Smooth muscle cell (in vitro differentiated cells): Measurements from ENCODE around the gene DPH3. TPM values are rescaled to one million over a fixed set of nuclear protein-coding genes. Genes with fewer than 3 reads are reported as not detected.

Source experiments
- DNase-seq: peaks from one replicate; lab custom pipeline; 2025; ENCODE audit not compliant: unreplicated experiment; lab: John Stamatoyannopoulos, UW
- H2AFZ ChIP-seq: fragments of 200-600 bp; sonication (generic); 2 replicates; pipeline ENCODE4 v1.6.0; 2016; ENCODE audit warnings: antibody characterized with exemption, low read depth, mild to moderate bottlenecking
- H3F3A ChIP-seq: fragments of 200-600 bp; sonication (generic); 2 replicates; pipeline ENCODE4 v1.6.0; 2017; ENCODE audit warnings: antibody characterized with exemption, low read depth
- H3K27ac ChIP-seq: fragments of 200-600 bp; sonication (generic); 2 replicates; pipeline ENCODE4 v1.5.1; 2016; ENCODE audit warnings: low read depth, mild to moderate bottlenecking
- H3K27me3 ChIP-seq: fragments of 200-600 bp; sonication (generic); 2 replicates; pipeline ENCODE4 v1.6.1; 2016; ENCODE audit warnings: low read depth, mild to moderate bottlenecking
- H3K36me3 ChIP-seq: fragments of 200-600 bp; sonication (generic); 2 replicates; pipeline ENCODE4 v1.5.1; 2016; ENCODE audit warnings: low read depth
- H3K4me1 ChIP-seq: fragments of 200-600 bp; sonication (generic); 2 replicates; pipeline ENCODE4 v1.5.1; 2016; ENCODE audit warnings: low read depth
- H3K4me2 ChIP-seq: fragments of 200-600 bp; sonication (generic); 2 replicates; pipeline ENCODE4 v1.6.0; 2016; ENCODE audit warnings: mild to moderate bottlenecking
- H3K4me3 ChIP-seq: fragments of 200-600 bp; sonication (generic); 2 replicates; pipeline ENCODE4 v1.5.1; 2016; ENCODE audit warnings: mild to moderate bottlenecking
- H3K79me2 ChIP-seq: fragments of 200-600 bp; sonication (generic); 2 replicates; pipeline ENCODE4 v1.6.0; 2016; ENCODE audit warnings: low read depth, mild to moderate bottlenecking
- H3K9ac ChIP-seq: fragments of 200-600 bp; sonication (generic); 2 replicates; pipeline ENCODE4 v1.6.0; 2016; ENCODE audit warnings: low read depth
- H3K9me3 ChIP-seq: fragments of 200-600 bp; sonication (generic); replicated peaks from 2 replicates; pipeline ENCODE4 v1.5.1; 2016; ENCODE audit warnings: low read depth
- H4K20me1 ChIP-seq: fragments of 200-600 bp; sonication (generic); 2 replicates; pipeline ENCODE4 v1.6.0; 2016; ENCODE audit warnings: low read depth
- WGBS: methylation state at CpG from one replicate; pipeline ENCODE4 v1.1.7; 2016; ENCODE audit warnings: low lambda C conversion rate; 5-methylcytosine and 5-hydroxymethylcytosine counted together
- polyA plus RNA-seq: library from polyadenylated mRNA; unstranded; fragments of >200 nt; fragmentation: Nextera tagmentation; extraction: Ambion mirVana; gene quantifications from 2 replicates; pipeline ENCODE4 v1.2.1, GENCODE V29; 2016
- total RNA-seq: library from RNA; depleted of rRNA; stranded (reverse); fragments of >200 nt; gene quantifications from 2 replicates; pipeline ENCODE4 v1.2.3, GENCODE V29; 2014
- TF ChIP-seq, protein P1 (sequence below): fragments of 200-600 bp; sonication (generic); IDR thresholded peaks from 2 replicates; pipeline ENCODE4 v1.5.1; 2017; ENCODE audit warnings: borderline replicate concordance, mild to moderate bottlenecking, antibody characterized with exemption; ENCODE audit not compliant: insufficient read depth, poor library complexity, severe bottlenecking

DPH3 gene
- total and polyA plus RNA-seq, 2 experiments from 2014 or later: 44.7 to 69.5 TPM

DNA sequence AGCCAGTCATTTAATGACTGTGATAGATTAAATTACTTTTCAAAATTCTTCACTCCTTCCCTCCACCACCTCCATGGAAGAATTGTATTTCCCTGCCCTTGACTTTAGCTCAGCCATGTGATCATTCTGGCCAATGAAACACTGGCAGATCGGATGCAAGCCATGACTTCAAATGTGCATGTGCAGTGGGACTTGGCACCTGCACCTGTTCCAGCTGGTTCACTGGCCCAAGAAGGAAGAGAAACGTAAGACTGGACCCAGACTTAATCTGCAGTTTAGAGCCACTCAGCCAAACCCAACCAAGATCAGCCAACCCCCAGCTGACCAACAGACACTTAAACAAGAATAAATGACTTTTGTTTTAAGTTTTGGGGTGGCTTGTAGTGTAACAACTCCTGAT lies 11.8 kb downstream of the DPH3 start:
- DNase-seq: no peak

DNA sequence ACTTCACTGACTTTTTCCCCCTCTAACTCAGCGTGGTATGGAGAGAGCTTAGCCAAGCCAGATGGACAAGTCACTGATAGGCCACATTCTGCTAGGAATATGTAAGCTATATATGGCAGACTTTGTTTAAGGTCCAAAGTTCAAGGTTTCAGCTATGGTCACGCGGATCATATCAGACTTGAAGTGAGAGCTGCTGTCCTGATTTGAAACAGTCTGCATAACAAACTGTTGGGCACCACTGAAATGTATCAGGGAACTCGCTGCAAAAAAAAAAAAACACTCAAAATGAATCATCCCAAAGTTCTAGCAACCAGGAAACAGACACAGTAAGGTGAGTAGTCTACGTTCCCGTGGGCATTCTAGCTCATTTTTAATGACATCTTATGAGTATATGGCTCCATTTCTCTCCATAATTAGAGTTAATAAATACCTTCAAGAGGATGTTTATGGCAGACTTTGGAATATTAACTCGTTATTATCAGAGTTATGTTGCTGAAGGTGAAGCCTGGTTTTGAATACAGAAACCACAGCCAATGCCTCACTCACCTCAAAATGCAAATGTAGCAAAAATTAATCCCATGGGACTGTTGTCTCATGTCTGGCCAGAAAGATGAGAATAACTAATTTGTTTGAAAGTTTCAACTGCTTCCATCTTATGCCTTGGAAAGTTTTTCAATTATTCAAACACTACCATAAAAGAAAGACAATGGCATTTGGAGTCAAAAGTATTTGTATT lies 12.3 kb downstream of the DPH3 start:
- Histone ChIP-seq H3K27ac (no peak overlapping the region), H3K4me1 (peaks cover 8% of the 10 kb centered on the region), H3K4me3 (no peak overlapping the region), H3K9ac (no peak overlapping the region), H3K79me2 (no peaks in the 10 kb centered on the region), H3K27me3 (no peaks in the 10 kb centered on the region), H3K4me2 (no peak overlapping the region), H3F3A (no peaks in the 10 kb centered on the region), H3K9me3 (no peaks in the 10 kb centered on the region), H3K36me3 (no peaks in the 10 kb centered on the region), H2AFZ (no peak overlapping the region), H4K20me1 (no peaks in the 10 kb centered on the region)
- no peak for DNase-seq
- WGBS: 73% methylated on average over 7 of the region's 7 CpGs
- TF ChIP-seq, protein P1, sequence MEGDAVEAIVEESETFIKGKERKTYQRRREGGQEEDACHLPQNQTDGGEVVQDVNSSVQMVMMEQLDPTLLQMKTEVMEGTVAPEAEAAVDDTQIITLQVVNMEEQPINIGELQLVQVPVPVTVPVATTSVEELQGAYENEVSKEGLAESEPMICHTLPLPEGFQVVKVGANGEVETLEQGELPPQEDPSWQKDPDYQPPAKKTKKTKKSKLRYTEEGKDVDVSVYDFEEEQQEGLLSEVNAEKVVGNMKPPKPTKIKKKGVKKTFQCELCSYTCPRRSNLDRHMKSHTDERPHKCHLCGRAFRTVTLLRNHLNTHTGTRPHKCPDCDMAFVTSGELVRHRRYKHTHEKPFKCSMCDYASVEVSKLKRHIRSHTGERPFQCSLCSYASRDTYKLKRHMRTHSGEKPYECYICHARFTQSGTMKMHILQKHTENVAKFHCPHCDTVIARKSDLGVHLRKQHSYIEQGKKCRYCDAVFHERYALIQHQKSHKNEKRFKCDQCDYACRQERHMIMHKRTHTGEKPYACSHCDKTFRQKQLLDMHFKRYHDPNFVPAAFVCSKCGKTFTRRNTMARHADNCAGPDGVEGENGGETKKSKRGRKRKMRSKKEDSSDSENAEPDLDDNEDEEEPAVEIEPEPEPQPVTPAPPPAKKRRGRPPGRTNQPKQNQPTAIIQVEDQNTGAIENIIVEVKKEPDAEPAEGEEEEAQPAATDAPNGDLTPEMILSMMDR: no peak

More for the DNA sequence above, 11.8 kb downstream of the DPH3 start:
- no peaks in the 10 kb centered on the region for H3K9me3 ChIP-seq
- H3K4me1 ChIP-seq: peaks cover 8% of the 10 kb centered on the region
- 97% methylated on average over 2 of the region's 2 CpGs for WGBS
- no peak overlapping the region for H2AFZ ChIP-seq
- H3K36me3 ChIP-seq: no peaks in the 10 kb centered on the region
- H3K27ac ChIP-seq: no peak overlapping the region
- H3K9ac ChIP-seq: no peak overlapping the region
- H3F3A ChIP-seq: no peaks in the 10 kb centered on the region
- H3K27me3 ChIP-seq: no peaks in the 10 kb centered on the region
- TF ChIP-seq, protein P1: no peak
- no peaks in the 10 kb centered on the region for H4K20me1 ChIP-seq
- no peak overlapping the region for H3K4me3 ChIP-seq
- no peak overlapping the region for H3K4me2 ChIP-seq
- no peaks in the 10 kb centered on the region for H3K79me2 ChIP-seq

DNA sequence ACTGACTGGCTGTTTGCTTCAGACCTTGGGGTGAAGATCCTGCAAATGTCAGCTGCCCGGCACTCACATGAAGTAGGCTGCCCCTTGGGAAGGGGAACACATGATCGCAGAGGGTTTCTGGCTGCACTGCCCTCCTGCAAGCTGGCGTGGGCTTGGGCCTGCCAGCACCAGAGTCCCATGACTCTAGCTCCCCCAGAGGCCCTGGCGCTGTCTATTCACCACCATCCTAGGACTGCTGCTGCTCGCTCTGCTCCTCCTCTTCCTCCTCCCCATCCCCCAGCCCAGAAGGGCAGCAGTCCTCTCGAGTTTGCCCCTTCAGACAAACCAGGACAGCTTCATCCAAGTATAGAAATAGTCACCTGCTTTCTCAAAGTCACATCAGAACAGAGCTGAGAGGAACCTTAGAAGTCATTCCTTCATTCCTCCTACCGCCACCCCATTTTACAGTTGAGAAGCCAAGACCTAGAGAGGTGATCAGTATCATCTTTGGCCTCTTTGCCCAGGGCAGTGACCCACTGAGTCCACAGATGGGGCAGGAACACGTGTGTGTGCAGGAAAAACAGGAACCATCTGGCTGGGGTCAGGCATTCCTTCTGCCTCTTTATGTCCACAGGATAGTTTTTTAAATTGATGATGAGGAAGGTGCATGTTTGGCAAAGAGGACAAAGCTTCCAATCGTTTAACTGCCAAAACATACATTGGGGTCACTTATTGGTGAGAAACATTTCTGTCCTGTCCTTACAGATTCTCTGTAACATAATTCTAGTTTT lies 13.2 kb downstream of the DPH3 start:
- TF ChIP-seq, protein P1: no peak
- H2AFZ ChIP-seq: no peak overlapping the region

More for the DNA sequence above, 13.2 kb downstream of the DPH3 start:
- H3K27me3 ChIP-seq: no peaks in the 10 kb centered on the region
- H3K4me3 ChIP-seq: no peak overlapping the region
- H3K27ac ChIP-seq: no peak overlapping the region
- no peak for DNase-seq
- H3K4me1 ChIP-seq: peaks cover 8% of the 10 kb centered on the region
- H3K36me3 ChIP-seq: no peaks in the 10 kb centered on the region
- no peaks in the 10 kb centered on the region for H4K20me1 ChIP-seq
- no peaks in the 10 kb centered on the region for H3K79me2 ChIP-seq
- no peaks in the 10 kb centered on the region for H3F3A ChIP-seq
- H3K9ac ChIP-seq: no peak overlapping the region
- WGBS: 83% methylated on average over 9 of the region's 9 CpGs
- H3K9me3 ChIP-seq: no peaks in the 10 kb centered on the region
- no peak overlapping the region for H3K4me2 ChIP-seq
